ENCODE data around the gene FBXO42. TPM values are rescaled to one million over a fixed set of nuclear protein-coding genes. Genes with fewer than 3 reads are reported as not detected.

FBXO42 gene
- total and polyA plus RNA-seq, 9 of the 15 experiments (the other 6 are each of a cell fraction or from before 2014, with no cell fraction given), result 7.2 to 24.8 (median 17.4) TPM

GRCh38 chr1:16207318-16208269, 144.7 kb downstream of the FBXO42 start (continued):
- TF ChIP-seq CLOCK (CRISPR knock-in tag; IDR thresholded peaks at IDR 0.05; ENCODE audit: borderline replicate concordance) (no peak), CHD1 (IDR thresholded peaks at IDR 0.05; ENCODE audit: low read length) (peak; percentile 90), ZC3H4 (CRISPR knock-in tag; IDR thresholded peaks at IDR 0.05; ENCODE audit: borderline replicate concordance) (peak; percentile 90; the same call in 1 of the 2 replicates), BRD4 (IDR thresholded peaks at IDR 0.05) (no peak), SNRNP70 (optimal IDR thresholded peaks at IDR 0.05; ENCODE audit: low read depth, low read length) (no peak), PPARD (CRISPR knock-in tag; IDR thresholded peaks at IDR 0.05) (no peak), ZNF830 (CRISPR knock-in tag; IDR thresholded peaks at IDR 0.05) (peak; percentile 47; the same call in 1 of the 2 replicates), MAFF (IDR thresholded peaks at IDR 0.05; ENCODE audit: low read length) (no peak), KLF1 (tag; IDR thresholded peaks at IDR 0.05) (no peak), MED1 (CRISPR knock-in tag; IDR thresholded peaks at IDR 0.05; ENCODE audit: borderline replicate concordance) (no peak), POLR2B (IDR thresholded peaks at IDR 0.05; ENCODE audit: low read depth, partially characterized antibody) (peak; percentile 20), SIN3A (IDR thresholded peaks at IDR 0.05; ENCODE audit: borderline replicate concordance in 2 of 2, control insufficient read depth in 1 of 2, low read depth in 2 of 2, low read length in 2 of 2) (no peak), ZNF583 (CRISPR knock-in tag; IDR thresholded peaks at IDR 0.05) (no peak), SMARCE1 (IDR thresholded peaks at IDR 0.05) (peak; percentile 64), SMARCA5 (IDR thresholded peaks at IDR 0.05) (peak; percentile 79), BRF1 (IDR thresholded peaks at IDR 0.05; ENCODE audit: borderline replicate concordance, extremely low read depth, insufficient read length) (no peak), ADNP (tag; IDR thresholded peaks at IDR 0.05) (peak; percentile 24; the same call in 1 of the 2 replicates), ZNF518B (CRISPR knock-in tag; IDR thresholded peaks at IDR 0.05) (no peak), STAT6 (CRISPR knock-in tag; IDR thresholded peaks at IDR 0.05) (no peak)

All from K562 (cell line).